Erythroblast (primary cell): Measurements from ENCODE around the gene ACOX1.

ENCODE experiments used
- GATA1 ChIP-seq: IDR thresholded peaks from 2 replicates; pipeline ENCODE4 v1.6.1; 2011; ENCODE audit warnings: low read depth, mild to moderate bottlenecking, control low read depth, low read length, moderate library complexity
- POLR2A ChIP-seq: IDR thresholded peaks from 2 replicates; pipeline ENCODE4 v1.6.1; 2011; ENCODE audit warnings: mild to moderate bottlenecking, low read length

GRCh38 chr17:76014100-76014924 is 35.3 kb upstream of the ACOX1 start:
- no peak for TF ChIP-seq POLR2A
- TF ChIP-seq GATA1, result no peak
